ENCODE data around the gene DYNLT5. TPM values are rescaled to one million over a fixed set of nuclear protein-coding genes. Genes with fewer than 3 reads are reported as not detected.

The DYNLT5 gene
- total and polyA plus RNA-seq, 4 donors = 0.23 to 10.3 (median 3.3) TPM; not detected in 1

- intact Hi-C loops (cut with DNase I) = no loop called here
- no peaks in the 10 kb centered on the region for H3K4me1 ChIP-seq (ENCODE audit: control insufficient read depth in 1 of 2, insufficient read depth in 2 of 2, low read length in 2 of 2)
- no peaks in the 10 kb centered on the region for H3K27me3 ChIP-seq (ENCODE audit: control insufficient read depth in 1 of 2, insufficient read depth in 2 of 2, low read length in 1 of 2)
- WGBS, 2 donors = 81 to 86% methylated on average over 1 of the region's 1 CpG
- no peaks in the 10 kb centered on the region for H3K36me3 ChIP-seq (ENCODE audit: control insufficient read depth in 1 of 2, insufficient read depth in 2 of 2, low read length in 1 of 2)
- H3K27ac ChIP-seq (ENCODE audit: low read depth in 1 of 2, low read length in 2 of 2) = no peak overlapping the region
- DNase-seq (no peak), ATAC-seq (ENCODE audit: low FRiP score) (no peak)
- H3K9me3 ChIP-seq (ENCODE audit: control insufficient read depth, low read length) = no peaks in the 10 kb centered on the region
- no peak overlapping the region for H3K4me3 ChIP-seq (ENCODE audit: low read length in 2 of 2)
Measured at GRCh38 chr1:66758241-66758755, 6.0 kb downstream of the DYNLT5 start.

- ATAC-seq (ENCODE audit: low FRiP score) (no peak), DNase-seq (no peak)
- Histone ChIP-seq H3K9me3 (ENCODE audit: control insufficient read depth, low read length) (no peaks in the 10 kb centered on the region), H3K36me3 (ENCODE audit: control insufficient read depth in 1 of 2, insufficient read depth in 2 of 2, low read length in 1 of 2) (no peaks in the 10 kb centered on the region), H3K27me3 (ENCODE audit: control insufficient read depth in 1 of 2, insufficient read depth in 2 of 2, low read length in 1 of 2) (no peaks in the 10 kb centered on the region), H3K4me1 (ENCODE audit: control insufficient read depth in 1 of 2, insufficient read depth in 2 of 2, low read length in 2 of 2) (no peaks in the 10 kb centered on the region), H3K4me3 (ENCODE audit: low read length in 2 of 2) (no peak overlapping the region), H3K27ac (ENCODE audit: low read depth in 1 of 2, low read length in 2 of 2) (no peak overlapping the region)
- intact Hi-C loops (cut with DNase I) = loop anchor here (10.0 kb wide), 2 partner anchors 234 to 394 kb away; no protein-coding TSS in a partner anchor
- 95 to 100% methylated on average over 1 of the region's 1 CpG for WGBS, 2 donors
Measured at GRCh38 chr1:66760506-66760905, 8.2 kb downstream of the DYNLT5 start.

GRCh38 chr1:66761221-66761620 lies 9.0 kb downstream of the DYNLT5 start:
- DNase-seq = no peak
- no peaks in the 10 kb centered on the region for H3K9me3 ChIP-seq (ENCODE audit: control insufficient read depth, low read length)
- H3K4me3 ChIP-seq (ENCODE audit: low read length in 2 of 2) = no peak overlapping the region
- WGBS, 2 donors = 93 to 98% methylated on average over 2 of the region's 2 CpGs
- ATAC-seq (ENCODE audit: low FRiP score) = no peak
- H3K4me1 ChIP-seq (ENCODE audit: control insufficient read depth in 1 of 2, insufficient read depth in 2 of 2, low read length in 2 of 2) = no peaks in the 10 kb centered on the region
- H3K36me3 ChIP-seq (ENCODE audit: control insufficient read depth in 1 of 2, insufficient read depth in 2 of 2, low read length in 1 of 2) = no peaks in the 10 kb centered on the region
- H3K27me3 ChIP-seq (ENCODE audit: control insufficient read depth in 1 of 2, insufficient read depth in 2 of 2, low read length in 1 of 2) = no peaks in the 10 kb centered on the region
- intact Hi-C loops (cut with DNase I) = loop anchor here (10.0 kb wide), 2 partner anchors 234 to 394 kb away; no protein-coding TSS in a partner anchor
- H3K27ac ChIP-seq (ENCODE audit: low read depth in 1 of 2, low read length in 2 of 2) = no peak overlapping the region

GRCh38 chr1:66764994-66765578 lies 12.8 kb downstream of the DYNLT5 start:
- H3K36me3 ChIP-seq (ENCODE audit: control insufficient read depth in 1 of 2, insufficient read depth in 2 of 2, low read length in 1 of 2) = no peaks in the 10 kb centered on the region
- intact Hi-C loops (cut with DNase I) = loop anchor here (5.0 to 10.0 kb wide), 3 partner anchors 230 to 390 kb away; no protein-coding TSS in a partner anchor
- no peaks in the 10 kb centered on the region for H3K27me3 ChIP-seq (ENCODE audit: control insufficient read depth in 1 of 2, insufficient read depth in 2 of 2, low read length in 1 of 2)
- no peaks in the 10 kb centered on the region for H3K9me3 ChIP-seq (ENCODE audit: control insufficient read depth, low read length)
- no peaks in the 10 kb centered on the region for H3K4me1 ChIP-seq (ENCODE audit: control insufficient read depth in 1 of 2, insufficient read depth in 2 of 2, low read length in 2 of 2)
- no peak overlapping the region for H3K4me3 ChIP-seq (ENCODE audit: low read length in 2 of 2)
- ATAC-seq (ENCODE audit: low FRiP score) (no peak), DNase-seq (no peak)
- no peak overlapping the region for H3K27ac ChIP-seq (ENCODE audit: low read depth in 1 of 2, low read length in 2 of 2)
- 14 to 16% methylated on average over 3 of the region's 3 CpGs for WGBS, 2 donors

- Histone ChIP-seq H3K4me3 (ENCODE audit: low read length in 2 of 2) (no peak overlapping the region), H3K9me3 (ENCODE audit: control insufficient read depth, low read length) (no peaks in the 10 kb centered on the region), H3K4me1 (ENCODE audit: control insufficient read depth in 1 of 2, insufficient read depth in 2 of 2, low read length in 2 of 2) (no peaks in the 10 kb centered on the region), H3K36me3 (ENCODE audit: control insufficient read depth in 1 of 2, insufficient read depth in 2 of 2, low read length in 1 of 2) (no peaks in the 10 kb centered on the region), H3K27ac (ENCODE audit: low read depth in 1 of 2, low read length in 2 of 2) (no peak overlapping the region), H3K27me3 (ENCODE audit: control insufficient read depth in 1 of 2, insufficient read depth in 2 of 2, low read length in 1 of 2) (no peaks in the 10 kb centered on the region)
- intact Hi-C loops (cut with DNase I) = loop anchor here (5.0 to 10.0 kb wide), 3 partner anchors 227 to 387 kb away; no protein-coding TSS in a partner anchor
- ATAC-seq (ENCODE audit: low FRiP score) = no peak
- no peak for DNase-seq
Measured at GRCh38 chr1:66767626-66768025, 15.4 kb downstream of the DYNLT5 start.

GRCh38 chr1:66768965-66769364 lies 16.7 kb downstream of the DYNLT5 start:
- Histone ChIP-seq H3K36me3 (ENCODE audit: control insufficient read depth in 1 of 2, insufficient read depth in 2 of 2, low read length in 1 of 2) (no peaks in the 10 kb centered on the region), H3K4me3 (ENCODE audit: low read length in 2 of 2) (no peak overlapping the region), H3K27me3 (ENCODE audit: control insufficient read depth in 1 of 2, insufficient read depth in 2 of 2, low read length in 1 of 2) (no peaks in the 10 kb centered on the region), H3K27ac (ENCODE audit: low read depth in 1 of 2, low read length in 2 of 2) (no peak overlapping the region), H3K4me1 (ENCODE audit: control insufficient read depth in 1 of 2, insufficient read depth in 2 of 2, low read length in 2 of 2) (no peaks in the 10 kb centered on the region), H3K9me3 (ENCODE audit: control insufficient read depth, low read length) (no peaks in the 10 kb centered on the region)
- ATAC-seq (ENCODE audit: low FRiP score) (no peak), DNase-seq (no peak)
- intact Hi-C loops (cut with DNase I) = loop anchor here (5.0 to 10.0 kb wide), 3 partner anchors 226 to 386 kb away; no protein-coding TSS in a partner anchor
- 59 to 76% methylated on average over 1 of the region's 1 CpG for WGBS, 2 donors

GRCh38 chr1:66769512-66770229 lies 17.4 kb downstream of the DYNLT5 start:
- DNase-seq = no peak
- H3K4me1 ChIP-seq (ENCODE audit: control insufficient read depth in 1 of 2, insufficient read depth in 2 of 2, low read length in 2 of 2) = no peaks in the 10 kb centered on the region
- 92 to 93% methylated on average over 7 of the region's 7 CpGs for WGBS, 2 donors
- no peak overlapping the region for H3K4me3 ChIP-seq (ENCODE audit: low read length in 2 of 2)
- intact Hi-C loops (cut with DNase I) = loop anchor here (5.0 to 10.0 kb wide), 3 partner anchors 225 to 385 kb away; no protein-coding TSS in a partner anchor
- ATAC-seq (ENCODE audit: low FRiP score) = no peak
- H3K27me3 ChIP-seq (ENCODE audit: control insufficient read depth in 1 of 2, insufficient read depth in 2 of 2, low read length in 1 of 2) = peaks cover 0 to 2% of the 10 kb centered on the region in 2 donors
- no peaks in the 10 kb centered on the region for H3K9me3 ChIP-seq (ENCODE audit: control insufficient read depth, low read length)
- no peaks in the 10 kb centered on the region for H3K36me3 ChIP-seq (ENCODE audit: control insufficient read depth in 1 of 2, insufficient read depth in 2 of 2, low read length in 1 of 2)
- H3K27ac ChIP-seq (ENCODE audit: low read depth in 1 of 2, low read length in 2 of 2) = no peak overlapping the region

GRCh38 chr1:66770240-66770639 lies 18.0 kb downstream of the DYNLT5 start:
- intact Hi-C loops (cut with DNase I) = no loop called here
- 97% methylated on average over 2 of the region's 2 CpGs for WGBS, 2 donors

More at GRCh38 chr1:66770240-66770639, 18.0 kb downstream of the DYNLT5 start:
- Histone ChIP-seq H3K27ac (ENCODE audit: low read depth in 1 of 2, low read length in 2 of 2) (no peak overlapping the region), H3K9me3 (ENCODE audit: control insufficient read depth, low read length) (no peaks in the 10 kb centered on the region), H3K4me3 (ENCODE audit: low read length in 2 of 2) (no peak overlapping the region), H3K4me1 (ENCODE audit: control insufficient read depth in 1 of 2, insufficient read depth in 2 of 2, low read length in 2 of 2) (no peaks in the 10 kb centered on the region), H3K36me3 (ENCODE audit: control insufficient read depth in 1 of 2, insufficient read depth in 2 of 2, low read length in 1 of 2) (no peaks in the 10 kb centered on the region), H3K27me3 (ENCODE audit: control insufficient read depth in 1 of 2, insufficient read depth in 2 of 2, low read length in 1 of 2) (peaks cover 0 to 2% of the 10 kb centered on the region in 2 donors)
- DNase-seq = no peak
- no peak for ATAC-seq (ENCODE audit: low FRiP score)
